ENCODE results near the gene ANKRA2. TPM values are rescaled to one million over a fixed set of nuclear protein-coding genes. Genes with fewer than 3 reads are reported as not detected.

The ANKRA2 gene
- total and polyA plus RNA-seq, 2 of the 8 experiments (the other 6 are each of a cell fraction or from before 2014, with no cell fraction given) = 7.0 to 12.6 TPM

GRCh38 chr5:73528248-73528647, 37.2 kb downstream of the ANKRA2 start (continued):
- no peak for TF ChIP-seq ATF2 (IDR thresholded peaks at IDR 0.05; ENCODE audit: low read length)
- no peak for TF ChIP-seq TBP (IDR thresholded peaks at IDR 0.05; ENCODE audit: low read depth, low read length)
- TF ChIP-seq KDM5A (IDR thresholded peaks at IDR 0.05; ENCODE audit: low read length) = no peak
- TF ChIP-seq EZH2 (IDR thresholded peaks at IDR 0.05; ENCODE audit: low read depth, low read length, severe bottlenecking) = no peak
- TF ChIP-seq BACH1 (IDR thresholded peaks at IDR 0.05; ENCODE audit: low read length) = no peak
- TF ChIP-seq RAD21 (IDR thresholded peaks at IDR 0.05 in 1 of 2, conservative IDR thresholded peaks at IDR 0.05 in 1 of 2; ENCODE audit: low read depth in 2 of 2, low read length in 2 of 2) = no peak
- TF ChIP-seq CBX8 (IDR thresholded peaks at IDR 0.05; ENCODE audit: borderline replicate concordance, low read depth, low read length) = no peak

Measured in H1 (cell line).